Superior temporal gyrus (tissue), 1 donor: ENCODE data around the gene POU5F1.
A peak's percentile ranks its signal among the peaks of the same experiment; 100 is the strongest.

Source experiments
- DNase-seq: peaks from one replicate; pipeline ENCODE4 v3.0.0-alpha.2; 2016; ENCODE audit errors: extremely low spot score

The POU5F1 gene

GRCh38 chr6:31114970-31115849, 55.3 kb downstream of the POU5F1 start:
- DNase-seq, result peak; percentile 76

- peak; percentile 62 for DNase-seq
These were observed 56.0 kb downstream of the POU5F1 start, which contains the start of gene PSORS1C1 for GRCh38 chr6:31114541-31114878. PSORS1C1 (plus strand) TSS chr6:31114800; CDS start chr6:31129633, 14,833 bp downstream.
